ENCODE results near the gene ARHGEF2. TPM values are rescaled to one million over a fixed set of nuclear protein-coding genes. Genes with fewer than 3 reads are reported as not detected.

The ARHGEF2 gene
- total and polyA plus RNA-seq, 9 of the 15 experiments (the other 6 are each of a cell fraction or from before 2014, with no cell fraction given), result 7.1 to 162 (median 62.2) TPM

GRCh38 chr1:155934097-155934935, 44.0 kb downstream of the ARHGEF2 start, which contains the start of gene KHDC4 (continued):
- no peak for TF ChIP-seq CREB5 (CRISPR knock-in tag; IDR thresholded peaks at IDR 0.05)
- TF ChIP-seq ZNF644 (tag; IDR thresholded peaks at IDR 0.05; ENCODE audit: low read depth), result no peak
- peak; percentile 97 for TF ChIP-seq E2F8 (IDR thresholded peaks at IDR 0.05; ENCODE audit: low read depth, partially characterized antibody)
- TF ChIP-seq RUNX1 (IDR thresholded peaks at IDR 0.05; ENCODE audit: low read depth), result no peak
- TF ChIP-seq SAFB (IDR thresholded peaks at IDR 0.05; ENCODE audit: borderline replicate concordance, low read depth, low read length), result no peak
- no peak for TF ChIP-seq ZNF583 (CRISPR knock-in tag; IDR thresholded peaks at IDR 0.05)
- TF ChIP-seq ARNT (IDR thresholded peaks at IDR 0.05), result peak; percentile 39 to 53; a peak in 2 of 4 replicates
- peak; percentile 96 for TF ChIP-seq BRD4 (IDR thresholded peaks at IDR 0.05)
- TF ChIP-seq EP400 (IDR thresholded peaks at IDR 0.05), result peak; percentile 98
- TF ChIP-seq NFRKB (IDR thresholded peaks at IDR 0.05; ENCODE audit: low read depth), result peak; percentile 100
- TF ChIP-seq ZNF707 (CRISPR knock-in tag; conservative IDR thresholded peaks at IDR 0.05), result no peak
- 0 out of 2 replicates have a peak, but pooled peaks have one; percentile 24 for TF ChIP-seq NBN (IDR thresholded peaks at IDR 0.05; ENCODE audit: low read depth)
- no peak for TF ChIP-seq HMGXB4 (CRISPR knock-in tag; IDR thresholded peaks at IDR 0.05)

Measured in K562 (cell line).